ENCODE data around the gene FBXL20. TPM values are rescaled to one million over a fixed set of nuclear protein-coding genes. Genes with fewer than 3 reads are reported as not detected.

Gene FBXL20
- total and polyA plus RNA-seq, 2 donors (not counting 1 experiment from before 2014, with no cell fraction given): 7.6 to 14.5 TPM

- DNase-seq (ENCODE audit: low read depth in 2 of 2): no peak
- no peaks in the 10 kb centered on the region for H3K27me3 ChIP-seq (ENCODE audit: control insufficient read depth, insufficient read depth, low read length)
- H3K9ac ChIP-seq (ENCODE audit: insufficient read depth, low read length): no peak overlapping the region
- H3K79me2 ChIP-seq (ENCODE audit: control insufficient read depth, insufficient read depth, low read length): no peaks in the 10 kb centered on the region
- TF ChIP-seq CTCF (conservative IDR thresholded peaks at IDR 0.05 in 1 of 2, IDR thresholded peaks at IDR 0.05 in 1 of 2; ENCODE audit: low read depth in 1 of 2, low read length in 2 of 2) (no peak), EZH2 (IDR thresholded peaks at IDR 0.05; ENCODE audit: low read length, missing control alignments) (no peak)
- no peaks in the 10 kb centered on the region for H4K20me1 ChIP-seq (ENCODE audit: control insufficient read depth, extremely low read depth, insufficient read depth, low read length)
- H3K9me3 ChIP-seq (ENCODE audit: control insufficient read depth, insufficient read depth, low read depth, low read length): no peaks in the 10 kb centered on the region
- no peak overlapping the region for H2AFZ ChIP-seq (ENCODE audit: low read length)
- H3K4me2 ChIP-seq (ENCODE audit: extremely low read depth, insufficient read depth, low read length): no peak overlapping the region
- no peak overlapping the region for H3K4me3 ChIP-seq (replicated peaks in 1 of 4; ENCODE audit: control extremely low read depth in 1 of 4, insufficient read depth in 1 of 4, low read depth in 3 of 4, low read length in 4 of 4)
- H3K36me3 ChIP-seq (ENCODE audit: control insufficient read depth, insufficient read depth, low read length): no peaks in the 10 kb centered on the region
- H3K27ac ChIP-seq (ENCODE audit: insufficient read depth, low read length): no peak overlapping the region
- no peaks in the 10 kb centered on the region for H3K4me1 ChIP-seq (ENCODE audit: control insufficient read depth, extremely low read depth, insufficient read depth, low read length)
These were observed 72.6 kb downstream of the FBXL20 start for GRCh38 chr17:39328815-39329214.

- Histone ChIP-seq H3K4me2 (ENCODE audit: extremely low read depth, insufficient read depth, low read length) (no peak overlapping the region), H3K79me2 (ENCODE audit: control insufficient read depth, insufficient read depth, low read length) (no peaks in the 10 kb centered on the region), H2AFZ (ENCODE audit: low read length) (no peak overlapping the region), H3K27ac (ENCODE audit: insufficient read depth, low read length) (no peak overlapping the region), H4K20me1 (ENCODE audit: control insufficient read depth, extremely low read depth, insufficient read depth, low read length) (no peaks in the 10 kb centered on the region), H3K4me3 (replicated peaks in 1 of 4; ENCODE audit: control extremely low read depth in 1 of 4, insufficient read depth in 1 of 4, low read depth in 3 of 4, low read length in 4 of 4) (no peak overlapping the region), H3K9me3 (ENCODE audit: control insufficient read depth, insufficient read depth, low read depth, low read length) (no peaks in the 10 kb centered on the region), H3K36me3 (ENCODE audit: control insufficient read depth, insufficient read depth, low read length) (no peaks in the 10 kb centered on the region), H3K4me1 (ENCODE audit: control insufficient read depth, extremely low read depth, insufficient read depth, low read length) (no peaks in the 10 kb centered on the region), H3K27me3 (ENCODE audit: control insufficient read depth, insufficient read depth, low read length) (no peaks in the 10 kb centered on the region), H3K9ac (ENCODE audit: insufficient read depth, low read length) (no peak overlapping the region)
- no peak for DNase-seq (ENCODE audit: low read depth in 2 of 2)
- TF ChIP-seq CTCF (conservative IDR thresholded peaks at IDR 0.05 in 1 of 2, IDR thresholded peaks at IDR 0.05 in 1 of 2; ENCODE audit: low read depth in 1 of 2, low read length in 2 of 2) (no peak), EZH2 (IDR thresholded peaks at IDR 0.05; ENCODE audit: low read length, missing control alignments) (no peak)
These were observed 74.3 kb downstream of the FBXL20 start for GRCh38 chr17:39327109-39327508.

- H3K4me3 ChIP-seq (replicated peaks in 1 of 4; ENCODE audit: control extremely low read depth in 1 of 4, insufficient read depth in 1 of 4, low read depth in 3 of 4, low read length in 4 of 4): no peak overlapping the region
- no peak overlapping the region for H2AFZ ChIP-seq (ENCODE audit: low read length)
- H3K27me3 ChIP-seq (ENCODE audit: control insufficient read depth, insufficient read depth, low read length): no peaks in the 10 kb centered on the region
- DNase-seq (ENCODE audit: low read depth in 2 of 2): no peak
- H3K4me2 ChIP-seq (ENCODE audit: extremely low read depth, insufficient read depth, low read length): no peak overlapping the region
- no peak for TF ChIP-seq CTCF (conservative IDR thresholded peaks at IDR 0.05 in 1 of 2, IDR thresholded peaks at IDR 0.05 in 1 of 2; ENCODE audit: low read depth in 1 of 2, low read length in 2 of 2)
- TF ChIP-seq EZH2 (IDR thresholded peaks at IDR 0.05; ENCODE audit: low read length, missing control alignments): no peak
- H4K20me1 ChIP-seq (ENCODE audit: control insufficient read depth, extremely low read depth, insufficient read depth, low read length): no peaks in the 10 kb centered on the region
- H3K9me3 ChIP-seq (ENCODE audit: control insufficient read depth, insufficient read depth, low read depth, low read length): no peaks in the 10 kb centered on the region
- H3K36me3 ChIP-seq (ENCODE audit: control insufficient read depth, insufficient read depth, low read length): no peaks in the 10 kb centered on the region
- H3K9ac ChIP-seq (ENCODE audit: insufficient read depth, low read length): no peak overlapping the region
- no peak overlapping the region for H3K27ac ChIP-seq (ENCODE audit: insufficient read depth, low read length)
- no peaks in the 10 kb centered on the region for H3K4me1 ChIP-seq (ENCODE audit: control insufficient read depth, extremely low read depth, insufficient read depth, low read length)
- no peaks in the 10 kb centered on the region for H3K79me2 ChIP-seq (ENCODE audit: control insufficient read depth, insufficient read depth, low read length)
These were observed 75.7 kb downstream of the FBXL20 start for GRCh38 chr17:39325528-39326240.

All from fibroblast of lung (primary cell).